Measurements from ENCODE around the gene FDXACB1. TPM values are rescaled to one million over a fixed set of nuclear protein-coding genes. Genes with fewer than 3 reads are reported as not detected.

The FDXACB1 gene
- total and polyA plus RNA-seq, 9 of the 15 experiments (the other 6 are each of a cell fraction or from before 2014, with no cell fraction given): 3.2 to 7.5 (median 5.3) TPM

GRCh38 chr11:111870886-111871692 is 7.9 kb downstream of the FDXACB1 start, which contains the start of gene ALG9 (continued):
- TF ChIP-seq MYC (IDR thresholded peaks at IDR 0.05; ENCODE audit: low read depth, low read length) (peak; percentile 61; the same call in 1 of the 2 replicates), MYC (CRISPR knock-in tag; IDR thresholded peaks at IDR 0.05; ENCODE audit: borderline replicate concordance, low read depth) (no peak), ARID3A (IDR thresholded peaks at IDR 0.05; ENCODE audit: borderline replicate concordance, low read depth, low read length) (peak; percentile 51; the same call in 1 of the 2 replicates), MNT (conservative IDR thresholded peaks at IDR 0.05) (peak in 1 of 2 experiments; percentile 86; a peak in 2 of 4 replicates), YBX1 (IDR thresholded peaks at IDR 0.05) (no peak), TRIM24 (IDR thresholded peaks at IDR 0.05) (peak in 1 of 2 experiments; percentile 44; a peak in 1 of 4 replicates), DIDO1 (tag; IDR thresholded peaks at IDR 0.05; ENCODE audit: low read depth) (peak; percentile 49; the same call in 1 of the 2 replicates), CBX1 (IDR thresholded peaks at IDR 0.05; ENCODE audit: low read depth) (0 out of 2 replicates have a peak, but pooled peaks have one; percentile 43), BRF2 (IDR thresholded peaks at IDR 0.05; ENCODE audit: borderline replicate concordance, insufficient read depth, insufficient read length) (no peak), MCM3 (IDR thresholded peaks at IDR 0.05) (no peak), SREBF1 (IDR thresholded peaks at IDR 0.05; ENCODE audit: borderline replicate concordance, low read depth, low read length) (no peak), WHSC1 (IDR thresholded peaks at IDR 0.05; ENCODE audit: low read length) (no peak), KLF10 (CRISPR knock-in tag; IDR thresholded peaks at IDR 0.05) (no peak), FOXP4 (CRISPR knock-in tag; IDR thresholded peaks at IDR 0.05; ENCODE audit: borderline replicate concordance) (no peak), SMARCB1 (IDR thresholded peaks at IDR 0.05; ENCODE audit: insufficient read length, low read depth) (no peak), ZNF766 (CRISPR knock-in tag; conservative IDR thresholded peaks at IDR 0.05) (0 out of 2 replicates have a peak, but pooled peaks have one; percentile 25), STAT5B (CRISPR knock-in tag; IDR thresholded peaks at IDR 0.05) (no peak), CCNT2 (IDR thresholded peaks at IDR 0.05; ENCODE audit: borderline replicate concordance, extremely low read depth, insufficient read length, low read depth, low read length) (peak; percentile 62), MBD1 (CRISPR knock-in tag; IDR thresholded peaks at IDR 0.05) (no peak)

All from K562 (cell line).